Activated CD4-positive, alpha-beta T cell treated with anti-CD3 and anti-CD28 coated beads, Interleukin-2, Interleukin-6, amounts not matched to agents 100 ng/mL and 50 ng/mL, durations not matched to agents 16 hours and 8 hours (primary cell): ENCODE results near the gene MS4A4A.

Experiments used
- DNase-seq: peaks from one replicate; pipeline ENCODE4 v3.0.0-alpha.2; 2020

MS4A4A gene

DNA sequence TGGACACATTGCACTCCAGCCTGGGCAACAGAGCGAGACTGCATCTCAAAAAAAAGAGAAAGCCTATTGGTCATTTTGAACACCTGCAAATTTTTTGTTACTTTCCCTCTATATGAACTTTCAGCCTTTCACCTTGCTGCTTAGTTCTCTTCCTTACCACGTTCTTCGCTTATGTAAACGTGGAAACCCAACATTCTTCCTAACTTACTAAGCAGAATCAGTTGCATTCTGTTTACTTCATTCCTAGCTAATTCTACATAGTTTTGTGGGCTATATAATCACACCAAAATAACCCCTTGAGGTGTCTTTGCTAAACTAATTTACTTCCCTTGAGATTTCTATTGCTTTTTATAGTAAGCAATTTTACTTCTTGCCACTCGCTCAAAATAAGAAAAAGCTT lies 23.2 kb downstream of the MS4A4A start:
- DNase-seq, result no peak

DNA sequence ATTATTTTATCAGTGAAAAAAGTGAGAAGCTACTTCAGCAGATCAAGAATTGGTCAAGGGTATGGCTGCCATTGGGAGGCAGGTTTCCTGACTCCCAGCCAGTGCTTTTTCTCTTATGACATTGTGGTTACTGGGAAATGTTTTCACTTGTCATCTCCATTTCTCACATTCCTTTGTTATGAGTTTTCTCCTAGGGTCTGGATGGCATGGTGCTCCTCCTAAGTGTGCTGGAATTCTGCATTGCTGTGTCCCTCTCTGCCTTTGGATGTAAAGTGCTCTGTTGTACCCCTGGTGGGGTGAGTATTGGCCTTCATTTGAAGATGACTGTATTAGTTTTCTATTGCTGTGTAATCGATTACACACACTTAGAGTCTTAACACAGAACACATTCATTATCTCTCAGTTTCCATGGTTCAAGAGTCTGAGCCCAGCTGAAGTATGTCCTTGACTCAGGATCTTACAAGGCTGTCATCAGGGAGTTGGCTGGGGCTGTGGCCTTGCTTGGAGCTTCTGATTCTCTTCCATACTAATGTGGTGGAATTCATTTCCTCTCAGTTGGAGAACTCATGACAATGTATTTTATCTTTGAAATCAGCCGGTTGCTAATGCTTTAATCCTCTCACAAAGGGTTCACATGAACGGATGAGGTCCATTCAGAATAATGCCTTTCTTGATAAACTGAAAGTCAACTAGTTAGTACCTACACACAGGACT lies 25.6 kb downstream of the MS4A4A start:
- no peak for DNase-seq

DNA sequence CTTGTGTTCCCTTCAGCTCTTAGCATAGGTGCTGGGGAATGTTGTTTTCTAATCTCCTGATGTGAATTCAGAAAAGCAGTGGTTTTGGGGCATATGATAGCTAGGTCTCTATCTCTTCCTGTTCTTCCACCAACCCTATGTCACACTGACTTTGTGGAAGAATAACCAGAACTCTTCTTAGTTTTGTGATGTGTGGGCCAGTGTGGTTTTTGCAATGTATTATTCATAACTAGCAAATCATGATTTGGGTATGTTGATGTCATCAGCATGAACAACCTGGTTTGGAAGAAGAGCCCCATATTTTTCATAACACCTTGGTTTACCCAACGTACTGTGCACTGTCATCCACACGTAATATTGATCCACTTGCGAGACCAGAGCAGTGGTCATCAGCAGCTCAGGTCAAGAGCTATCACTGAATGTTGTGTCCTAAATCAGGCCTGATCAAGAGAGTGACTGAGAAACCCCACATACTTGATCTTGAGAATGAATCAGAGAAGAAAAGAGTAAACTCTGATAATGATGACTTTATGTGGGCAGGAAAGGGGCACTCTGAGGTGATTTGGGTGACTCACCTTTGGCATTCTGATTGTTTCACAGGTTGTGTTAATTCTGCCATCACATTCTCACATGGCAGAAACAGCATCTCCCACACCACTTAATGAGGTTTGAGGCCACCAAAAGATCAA lies 27.2 kb downstream of the MS4A4A start:
- DNase-seq, result peak; percentile 65

DNA sequence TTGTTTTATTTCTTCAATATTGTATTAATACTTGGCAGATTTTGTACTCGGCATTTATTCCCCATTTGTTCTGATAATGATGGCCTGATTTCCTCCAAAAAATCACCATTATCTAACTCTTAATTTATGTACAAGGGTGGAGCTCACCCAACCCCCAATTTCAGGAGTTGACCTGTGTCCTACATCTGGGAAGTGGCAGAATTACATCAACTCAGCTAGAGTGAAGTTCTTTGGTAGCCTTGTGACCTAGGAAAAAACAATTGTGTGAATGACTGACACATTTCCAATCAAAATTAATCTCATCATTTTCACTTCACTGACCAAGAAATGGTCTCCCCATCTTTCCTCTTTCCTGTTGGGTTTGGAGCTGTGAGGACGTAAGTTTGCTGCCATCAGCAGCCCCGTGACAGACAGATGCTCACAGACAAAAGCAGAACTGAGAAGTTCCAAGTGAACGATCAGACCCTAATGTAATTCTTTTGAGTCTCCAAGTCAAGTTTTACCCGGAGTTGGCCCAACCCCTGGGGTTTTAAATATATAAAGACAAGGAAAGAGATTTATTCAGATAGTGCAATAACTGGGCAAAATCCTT lies 30.0 kb downstream of the MS4A4A start:
- no peak for DNase-seq

DNA sequence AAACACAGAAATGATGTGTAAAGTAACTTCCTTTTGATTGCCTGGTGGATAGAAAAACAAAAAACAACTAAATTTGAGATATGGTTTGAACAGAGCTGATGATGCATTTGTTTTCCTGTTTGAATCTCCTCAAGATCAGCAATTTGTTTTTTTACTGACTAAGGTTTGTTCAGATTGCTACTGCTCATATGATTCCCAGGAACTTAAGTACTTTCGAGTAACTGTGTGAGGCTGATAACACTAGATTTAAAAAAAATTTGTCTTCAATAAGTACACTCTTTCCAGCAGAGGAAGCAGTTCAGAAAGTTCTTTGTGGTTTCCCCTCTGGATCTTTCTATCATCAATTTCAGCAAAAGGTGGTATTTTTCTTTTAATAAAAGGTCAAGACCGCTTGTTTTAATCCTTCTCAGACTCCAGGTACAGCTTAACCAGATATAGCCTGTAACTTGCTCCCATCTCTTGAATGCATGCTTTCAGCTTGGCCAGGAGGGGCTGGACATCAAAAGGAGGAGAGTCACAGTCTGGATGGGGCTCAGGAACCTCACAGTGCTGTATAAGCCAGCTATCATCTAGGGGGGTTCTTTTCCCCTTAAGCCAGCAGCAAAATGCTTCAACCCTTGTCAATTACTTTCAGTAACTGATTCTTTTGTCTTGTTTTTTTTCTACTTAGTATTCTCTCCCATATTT lies 34.3 kb downstream of the MS4A4A start:
- DNase-seq, result no peak

DNA sequence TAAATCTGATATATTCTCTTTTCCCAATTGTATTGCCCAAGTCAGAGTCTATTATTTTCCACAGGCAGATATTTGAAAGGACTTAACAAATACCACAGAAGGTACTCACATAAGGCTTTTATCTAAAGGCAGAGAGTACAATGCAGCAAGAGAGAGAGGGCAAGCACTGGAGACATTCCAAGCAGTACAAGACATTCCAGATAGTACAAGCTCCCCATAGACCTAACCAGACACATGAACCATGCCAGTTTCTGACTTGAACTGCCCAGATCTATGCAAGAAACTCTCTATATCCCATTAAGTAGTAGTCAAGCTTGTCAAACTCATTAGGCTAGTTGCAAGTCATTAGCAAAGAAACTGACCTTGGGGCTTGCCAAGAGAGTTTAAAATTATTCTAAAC lies 35.4 kb downstream of the MS4A4A start:
- DNase-seq, result no peak

DNA sequence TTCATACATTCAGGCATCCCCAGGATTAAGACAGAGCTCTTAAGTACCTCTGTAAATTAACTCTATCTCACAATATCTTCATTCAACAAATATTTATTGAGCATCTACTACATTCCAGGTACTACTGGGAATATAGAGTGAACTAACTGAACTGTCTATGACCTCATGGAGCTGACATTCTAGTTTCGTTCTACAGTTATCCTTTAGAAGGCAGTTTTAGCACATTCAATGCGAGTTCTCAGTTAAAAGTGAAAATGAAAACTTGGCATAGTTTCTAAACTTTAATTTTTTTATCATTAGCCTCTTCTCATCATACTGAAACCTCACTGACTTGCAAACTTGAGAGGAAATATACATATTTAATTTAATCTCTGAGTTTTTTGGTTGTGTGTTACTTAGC lies 35.9 kb downstream of the MS4A4A start:
- no peak for DNase-seq

DNA sequence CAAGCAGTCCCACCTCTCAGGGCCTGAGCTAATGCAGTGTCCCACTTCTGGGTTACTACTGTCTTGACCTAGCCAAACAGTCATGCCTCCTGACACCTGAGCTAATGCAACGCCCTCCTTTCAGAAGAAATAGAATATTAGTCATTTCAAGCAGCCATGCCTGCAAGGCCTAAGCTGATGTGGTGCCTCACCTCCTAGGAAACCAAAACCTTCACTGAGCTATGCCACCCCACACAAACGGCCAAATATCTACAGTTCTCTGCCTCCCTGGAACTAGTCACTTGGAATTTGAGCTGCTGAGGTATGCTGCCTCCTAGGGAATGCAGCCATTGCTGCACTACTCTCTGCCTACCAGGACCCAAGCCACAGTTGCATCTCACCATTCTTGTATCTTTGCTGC lies 38.3 kb downstream of the MS4A4A start:
- DNase-seq, result peak; percentile 16

DNA sequence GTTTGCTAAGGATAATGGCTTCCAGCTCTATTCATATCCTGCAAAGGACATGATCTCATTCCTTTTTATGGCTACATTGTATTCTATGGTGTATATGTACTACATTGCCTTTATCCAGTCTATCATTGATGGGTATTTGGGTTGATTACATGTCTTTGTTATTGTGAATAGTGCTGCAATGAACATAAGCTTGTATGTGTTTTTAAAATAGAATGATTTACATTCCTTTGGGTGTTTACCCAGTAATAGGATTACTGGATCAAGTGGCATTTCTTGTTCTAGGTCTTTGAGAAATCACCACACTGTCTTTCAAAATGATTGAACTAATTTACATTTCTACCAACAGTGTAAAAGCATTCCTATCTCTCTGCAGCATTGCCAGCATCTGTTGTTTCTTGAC lies 40.6 kb downstream of the MS4A4A start:
- DNase-seq, result no peak

DNA sequence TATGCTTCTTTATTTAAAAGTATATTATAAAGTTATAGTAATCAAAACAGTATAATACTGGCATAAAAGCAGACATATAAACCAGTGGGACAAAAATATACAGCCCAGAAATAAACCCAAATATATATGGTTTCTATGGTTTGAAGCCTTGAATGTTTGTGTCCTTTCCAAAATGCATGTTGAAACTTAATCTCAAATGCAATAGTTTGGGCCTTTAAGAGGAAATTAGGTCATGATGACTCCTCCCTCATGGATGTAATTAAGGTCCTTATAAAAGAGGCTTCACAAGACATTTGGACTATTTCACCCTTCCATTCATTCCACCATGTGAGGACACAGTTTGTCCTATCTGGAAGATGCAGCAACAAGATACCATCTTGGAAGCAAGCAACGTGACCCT lies 46.5 kb downstream of the MS4A4A start, which contains the start of gene MS4A6E:
MS4A6E (plus strand) TSS at position 301 of the 400 bp plus-strand sequence. CDS start 7,641 bp downstream, outside the sequence.
- no peak for DNase-seq

DNA sequence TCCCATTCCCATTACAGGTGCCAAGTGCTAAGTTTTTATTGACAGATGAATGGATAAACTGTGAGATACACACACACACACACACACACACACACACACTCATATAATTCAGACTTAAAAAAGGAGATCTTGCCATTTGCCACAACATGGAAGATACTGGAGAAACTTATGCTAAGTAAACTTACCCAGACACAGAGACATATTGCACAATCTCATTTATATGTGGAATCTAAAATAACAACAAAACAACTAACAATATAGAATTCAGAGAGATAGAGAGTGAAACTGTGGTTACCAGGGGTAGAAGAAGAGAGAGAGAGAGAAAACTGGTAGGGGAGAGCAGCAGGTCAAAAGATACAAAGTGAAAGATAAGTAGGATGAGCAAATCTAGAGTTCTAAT lies 48.0 kb downstream of the MS4A4A start:
- DNase-seq, result no peak

DNA sequence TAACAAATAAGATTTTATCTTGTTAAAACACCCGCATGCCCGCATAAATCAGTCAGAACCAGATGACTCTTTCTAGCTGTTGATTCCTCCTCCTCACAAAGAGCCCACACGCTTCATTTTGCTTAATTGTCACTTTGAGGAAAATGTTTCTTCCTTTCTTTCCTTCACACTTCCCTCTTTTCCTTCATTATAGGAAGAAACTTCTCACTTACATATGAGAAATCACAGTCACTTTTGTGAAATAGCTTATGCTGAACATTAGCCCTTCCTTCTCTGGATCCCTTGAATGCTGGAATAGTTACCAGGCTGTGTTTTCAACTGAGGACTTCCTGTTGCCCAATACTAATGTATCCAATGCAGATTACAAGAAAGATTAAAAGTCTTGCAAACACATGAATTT lies 52.4 kb downstream of the MS4A4A start:
- no peak for DNase-seq

DNA sequence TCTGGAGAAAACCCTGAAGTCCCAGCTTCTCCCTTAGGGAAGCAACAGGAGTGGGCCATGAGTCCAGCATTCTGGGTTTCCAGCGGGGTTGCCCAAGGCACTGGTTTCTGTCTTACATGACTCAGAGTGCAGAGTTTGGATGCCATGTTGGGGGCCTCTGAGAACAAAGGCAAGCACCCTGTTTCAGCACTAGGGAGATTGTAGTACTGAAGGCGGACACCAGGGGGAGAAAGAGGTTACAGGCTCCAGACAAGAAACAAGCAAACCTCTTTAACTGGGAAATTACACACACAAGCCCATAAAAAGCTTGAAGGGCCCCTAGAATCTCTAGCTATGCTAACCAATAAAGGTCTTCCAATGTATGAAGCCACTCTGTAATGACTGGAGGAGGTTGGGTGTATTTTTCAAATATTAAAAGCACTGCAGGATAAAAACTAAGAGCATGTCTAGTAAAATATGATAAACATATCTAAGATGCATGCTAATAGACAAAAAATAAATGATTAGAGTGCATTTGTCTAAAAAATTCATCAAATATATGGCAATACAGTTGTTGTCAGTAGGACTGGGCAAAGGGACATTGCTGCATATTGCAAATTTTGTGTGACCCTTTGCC lies 53.6 kb downstream of the MS4A4A start:
- DNase-seq, result peak; percentile 81

DNA sequence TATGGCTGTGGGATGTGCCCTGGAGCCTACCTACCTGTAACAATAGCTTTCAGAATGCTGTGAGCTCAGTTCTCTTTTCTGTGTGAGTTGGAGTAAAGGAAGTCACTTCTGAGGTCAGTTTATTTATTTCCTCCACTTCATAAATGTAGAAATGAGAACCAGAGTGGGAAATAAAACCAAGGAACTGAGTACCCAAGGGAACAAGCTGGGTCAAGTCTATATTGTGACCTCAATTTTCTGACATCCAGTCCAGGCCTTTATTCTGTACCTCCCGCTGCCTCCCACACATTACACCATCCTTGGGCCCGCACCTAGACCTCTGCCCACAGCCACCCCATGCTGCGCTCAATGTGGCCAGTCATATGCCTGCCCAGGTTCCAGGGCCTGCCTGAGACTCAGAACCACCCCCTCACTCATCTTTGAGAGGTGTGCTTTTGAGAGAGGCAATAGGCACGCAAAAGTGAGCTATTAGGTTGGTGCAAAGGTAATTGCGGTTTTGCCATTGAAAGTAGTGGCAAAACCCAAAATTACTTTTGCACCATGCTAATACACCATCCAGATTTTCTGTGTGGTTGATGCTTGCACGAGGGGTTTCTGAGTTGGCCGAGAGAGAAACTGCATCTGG lies 56.4 kb downstream of the MS4A4A start:
- DNase-seq, result no peak

DNA sequence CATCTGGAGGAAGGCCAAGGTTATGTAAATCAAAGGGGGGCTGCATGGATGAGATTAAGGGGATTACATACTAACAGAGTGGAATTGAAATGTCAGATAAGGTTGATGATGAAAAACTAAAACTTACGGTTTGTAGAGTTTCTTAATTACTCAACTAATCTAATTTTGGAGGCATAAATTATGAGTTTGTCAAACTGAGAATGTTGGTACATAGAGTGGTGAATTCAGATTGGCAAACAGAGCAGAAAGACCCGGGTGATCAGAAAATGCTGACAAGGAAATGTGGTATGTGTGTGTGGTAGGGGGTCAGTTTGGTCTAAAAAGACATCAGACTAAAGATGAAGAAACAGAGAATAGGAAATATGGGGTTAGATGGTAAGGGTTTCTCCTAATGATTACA lies 57.6 kb downstream of the MS4A4A start:
- peak; percentile 19 for DNase-seq

DNA sequence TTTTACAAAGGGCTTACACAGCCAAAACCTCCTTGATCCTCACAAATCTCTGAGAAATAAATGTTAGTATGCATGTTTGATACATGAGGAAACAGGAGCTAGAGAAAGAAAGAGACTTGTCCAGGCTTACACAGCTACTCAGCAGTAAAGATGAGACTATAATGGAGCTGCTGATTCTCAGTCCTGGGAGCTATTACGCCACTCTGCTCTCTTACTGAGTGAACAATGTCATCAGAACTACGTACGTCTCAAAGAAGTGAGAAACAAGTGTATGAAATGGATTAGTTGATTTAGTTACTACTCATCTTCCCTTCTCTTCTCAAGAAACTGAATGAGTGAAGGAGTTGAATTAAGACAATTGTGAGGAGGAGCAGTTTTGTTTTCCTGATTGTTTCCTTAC lies 58.9 kb downstream of the MS4A4A start:
- DNase-seq, result no peak

DNA sequence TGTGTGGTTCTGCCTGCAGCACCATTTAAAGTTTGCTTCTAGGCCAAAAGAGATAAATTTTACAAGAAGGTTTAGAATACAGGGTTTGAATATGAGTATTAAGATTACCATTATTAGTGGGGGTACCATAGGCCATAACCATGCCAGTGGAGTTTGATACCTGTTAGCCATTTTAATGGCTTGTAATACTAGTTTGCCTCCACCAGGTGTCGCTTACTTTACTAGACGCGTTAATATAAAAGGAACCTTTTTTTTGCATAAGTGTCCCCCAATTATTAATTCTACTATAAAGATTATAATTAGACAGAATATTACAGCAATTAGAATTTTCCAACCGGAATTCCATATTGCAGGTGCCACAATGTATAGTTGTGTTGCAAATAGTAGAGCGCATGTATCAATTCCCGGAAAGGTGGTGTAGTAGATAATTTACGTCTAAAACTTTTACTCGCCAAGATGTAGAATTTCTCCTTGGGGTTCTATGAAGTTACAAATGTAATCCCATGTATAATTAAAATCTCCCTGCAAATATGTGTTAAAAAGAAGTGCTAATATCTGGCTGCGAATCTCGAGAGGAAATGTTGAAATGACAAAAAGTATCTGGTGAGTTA lies 62.7 kb downstream of the MS4A4A start:
- peak; percentile 39 for DNase-seq

DNA sequence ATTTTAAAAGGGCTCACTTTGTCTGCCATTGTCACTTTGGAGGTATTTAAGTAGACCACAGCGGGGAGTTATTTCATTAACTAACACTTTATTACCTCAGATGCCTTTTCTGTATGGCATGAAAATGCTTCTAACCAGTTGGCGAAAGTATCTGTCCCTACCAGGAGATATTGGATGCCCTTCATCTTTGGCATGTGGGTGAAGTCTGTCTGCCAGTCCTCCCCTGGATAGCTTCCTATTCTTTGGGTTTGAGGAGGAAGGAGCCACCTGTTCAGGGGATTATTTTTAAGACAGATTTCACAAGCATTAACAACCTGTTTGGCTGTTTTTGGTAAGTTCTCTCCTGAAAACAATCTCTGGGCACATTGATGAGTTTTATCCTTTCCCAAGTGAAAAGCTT lies 63.7 kb downstream of the MS4A4A start:
- DNase-seq, result no peak

DNA sequence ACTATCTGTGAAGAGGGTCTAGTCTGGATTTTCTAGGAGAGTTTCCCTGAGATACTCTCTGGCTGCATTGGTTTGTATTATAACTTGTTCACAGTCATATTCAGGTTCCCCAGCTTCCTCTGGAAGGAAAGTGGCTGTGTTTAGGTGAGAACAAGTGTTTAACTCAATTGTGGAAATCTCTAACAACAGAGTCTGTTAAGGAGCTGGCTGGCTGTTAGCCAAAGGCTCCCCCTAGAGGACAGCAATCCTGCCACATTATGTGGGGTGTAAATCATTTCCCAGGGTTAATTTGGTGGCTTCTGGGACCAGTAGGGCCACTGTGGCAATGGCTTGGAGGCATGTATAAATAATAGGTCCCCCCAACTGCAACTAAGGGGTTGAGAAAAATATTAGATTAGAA lies 65.0 kb downstream of the MS4A4A start:
- DNase-seq, result peak; percentile 45

DNA sequence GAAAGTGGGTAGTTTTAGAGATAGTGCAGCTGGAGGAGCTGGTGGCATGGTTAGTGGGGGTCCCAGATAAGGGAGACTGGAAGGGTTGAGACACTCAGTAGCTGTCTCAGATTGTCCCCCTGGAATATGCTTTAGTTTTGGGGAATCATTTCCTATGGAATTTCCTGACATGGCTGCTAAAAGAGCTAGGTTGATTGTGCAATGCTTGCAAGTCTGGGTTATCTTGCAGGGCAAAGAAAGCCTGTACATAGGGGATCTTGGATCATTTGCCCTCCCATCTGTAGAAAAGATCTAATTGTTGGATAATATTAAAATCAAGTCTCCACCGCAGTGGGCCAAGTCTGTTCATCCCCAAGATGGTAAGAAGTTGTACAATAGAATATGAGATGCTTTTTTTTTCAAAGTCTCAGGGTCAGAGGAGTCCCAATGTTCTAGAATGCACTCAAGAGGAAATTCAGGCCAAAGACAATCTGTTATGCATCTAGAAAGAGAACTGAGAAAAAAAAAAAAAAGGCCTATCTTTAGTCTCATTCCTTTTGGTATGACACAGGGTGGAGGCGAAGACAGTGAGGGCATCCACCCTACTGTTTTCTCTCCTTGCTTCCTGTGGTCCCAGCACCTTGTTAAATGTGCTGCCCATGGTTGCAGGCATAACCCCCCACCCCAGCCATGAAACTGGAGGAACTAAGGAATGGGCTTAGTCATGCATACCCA lies 66.8 kb downstream of the MS4A4A start:
- DNase-seq, result no peak

DNA sequence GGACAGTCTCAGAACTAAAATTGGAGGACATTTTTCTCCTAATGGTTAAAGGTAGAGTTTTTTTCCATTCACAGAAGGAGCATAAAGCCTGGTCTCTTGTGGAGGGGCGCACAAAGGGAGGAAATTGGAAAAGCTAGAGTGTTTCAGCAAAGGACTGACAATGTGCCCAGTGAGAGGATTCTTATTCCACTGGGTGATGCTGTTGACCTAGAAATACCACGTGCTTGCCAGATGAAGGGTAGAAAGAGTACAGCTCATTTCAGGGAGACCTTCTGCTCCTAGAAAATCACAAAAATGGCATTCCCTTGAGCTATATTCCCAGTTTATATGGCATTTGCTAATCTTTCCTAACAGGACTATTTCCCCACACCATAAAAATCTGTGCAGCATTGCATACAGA lies 67.7 kb downstream of the MS4A4A start:
- no peak for DNase-seq

DNA sequence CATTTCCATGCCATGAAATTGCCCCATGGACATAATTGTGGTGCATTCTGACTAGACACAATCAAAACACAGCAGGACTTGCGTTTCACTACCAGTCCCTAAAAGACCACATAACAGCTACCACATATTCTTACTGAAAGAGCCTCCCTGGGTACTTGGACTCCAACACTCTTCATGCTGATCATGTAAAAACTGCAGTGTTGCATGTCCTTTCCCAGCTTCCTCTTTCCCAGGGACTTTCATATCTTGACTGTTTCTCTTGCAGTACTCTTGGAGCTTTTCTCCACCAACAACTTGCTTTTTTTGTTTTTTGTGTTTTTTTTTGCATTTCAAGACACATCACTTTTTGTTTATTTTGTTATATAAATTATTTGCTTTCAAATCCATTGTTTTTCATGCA lies 69.5 kb downstream of the MS4A4A start:
- no peak for DNase-seq
